Endothelial cell of umbilical vein (primary cell): ENCODE results near the gene VAMP7. TPM values are rescaled to one million over a fixed set of nuclear protein-coding genes. Genes with fewer than 3 reads are reported as not detected.

Experiments
- BruUV-seq: library from RNA; stranded (reverse); fragments of 400-500 nt; replicated peaks from 2 replicates; lab custom pipeline; 2021; lab: Mats Ljungman, UMichigan
- CTCF ChIA-PET: fragments of 300-600, 350-600 bp; sonication (Branson Sonifier 250); formaldehyde crosslinking; loops from one replicate; lab custom pipeline; 2021; ENCODE audit warnings: antibody characterized with exemption, inconsistent platforms; lab: Charles Lee
- POLR2A ChIA-PET: fragments of 300-600, 350-600 bp; sonication (Branson Sonifier 250); formaldehyde crosslinking; loops from one replicate; lab custom pipeline; 2021; ENCODE audit warnings: antibody characterized with exemption, inconsistent platforms; lab: Charles Lee
- DNase-seq: peaks from one replicate; pipeline ENCODE4 v3.0.0-alpha.2; 2011; ENCODE audit warnings: low read depth, low spot score
- FAIRE-seq: peaks from 2 replicates; lab custom pipeline; 2011; peaks lifted over from hg19 to GRCh38; lab: Jason Lieb, UNC
- H2AFZ ChIP-seq: 2 replicates; pipeline ENCODE4 v1.6.0; 2012; ENCODE audit warnings: low read depth, low read length, control low read depth, inconsistent platforms
- H3K27ac ChIP-seq: 2 replicates; pipeline ENCODE4 v1.5.1; 2011; ENCODE audit warnings: low read depth, mild to moderate bottlenecking, control low read depth, low read length, moderate library complexity; ENCODE audit not compliant: insufficient read depth
- H3K27me3 ChIP-seq, 2 experiments: 2 replicates each; pipeline versions ENCODE4 v1.6.0 to v1.6.1; 2011; ENCODE audit warnings: low read length in 2 of 2, mixed read lengths in 1 of 2; ENCODE audit not compliant: control insufficient read depth in 2 of 2, insufficient read depth in 2 of 2
- H3K36me3 ChIP-seq, 2 experiments: 2 replicates in 1 of 2; 3 replicates in 1 of 2; pipeline ENCODE4 v1.5.1; 2011; ENCODE audit warnings: low read length in 2 of 2, mild to moderate bottlenecking in 1 of 2, moderate library complexity in 1 of 2; ENCODE audit not compliant: control insufficient read depth in 2 of 2, insufficient read depth in 2 of 2; ENCODE audit errors: extremely low read depth in 1 of 2
- H3K4me1 ChIP-seq: 3 replicates; pipeline ENCODE4 v1.5.1; 2011; ENCODE audit warnings: mild to moderate bottlenecking, low read length; ENCODE audit not compliant: control insufficient read depth, insufficient read depth; ENCODE audit errors: extremely low read depth
- H3K4me2 ChIP-seq: 2 replicates; pipeline ENCODE4 v1.6.1; 2011; ENCODE audit warnings: low read length, control low read depth, mixed read lengths; ENCODE audit not compliant: insufficient read depth
- H3K4me3 ChIP-seq, 3 experiments: fragments of 200-600 bp in 1 of 3; sonication (generic), shearing (Covaris generic) in 1 of 3; replicated peaks in 1 of 3; 2 replicates each; pipeline ENCODE4 v1.5.1; 2011 to 2016; ENCODE audit warnings: control low read depth in 3 of 3, low read length in 3 of 3, mild to moderate bottlenecking in 2 of 3, inconsistent platforms in 1 of 3, low read depth in 1 of 3, moderate library complexity in 1 of 3; ENCODE audit not compliant: insufficient read depth in 1 of 3
- H3K79me2 ChIP-seq: 2 replicates; pipeline ENCODE4 v1.6.0; 2012; ENCODE audit warnings: low read length, inconsistent platforms; ENCODE audit not compliant: control insufficient read depth, insufficient read depth
- H3K9ac ChIP-seq: replicated peaks from 2 replicates; pipeline ENCODE3; 2011; ENCODE audit warnings: low read length, control low read depth; ENCODE audit not compliant: insufficient read depth; ENCODE audit errors: extremely low read depth
- H3K9me1 ChIP-seq: replicated peaks from 3 replicates; pipeline ENCODE4 v1.6.0; 2011; ENCODE audit warnings: mild to moderate bottlenecking, low read length; ENCODE audit not compliant: control insufficient read depth, insufficient read depth; ENCODE audit errors: extremely low read depth
- H3K9me3 ChIP-seq: replicated peaks from 2 replicates; pipeline ENCODE4 v1.5.1; 2012; ENCODE audit warnings: low read length, inconsistent platforms; ENCODE audit not compliant: control insufficient read depth, insufficient read depth
- H4K20me1 ChIP-seq: replicated peaks from 2 replicates; pipeline ENCODE3; 2011; ENCODE audit warnings: mild to moderate bottlenecking, low read length; ENCODE audit not compliant: control insufficient read depth, insufficient read depth; ENCODE audit errors: extremely low read depth
- EZH2 ChIP-seq: IDR thresholded peaks from 2 replicates; pipeline ENCODE4 v1.6.1; 2012; ENCODE audit warnings: borderline replicate concordance, low read depth, mild to moderate bottlenecking, moderate library complexity, low read length, inconsistent platforms; ENCODE audit not compliant: severe bottlenecking
- FOS ChIP-seq: IDR thresholded peaks from 2 replicates; pipeline ENCODE4 v1.6.1; 2011; ENCODE audit warnings: mild to moderate bottlenecking, low read length, moderate library complexity, borderline replicate concordance; ENCODE audit not compliant: insufficient read depth
- GATA2 ChIP-seq: IDR thresholded peaks from 2 replicates; pipeline ENCODE4 v1.7.0; 2011; ENCODE audit warnings: low read depth, mild to moderate bottlenecking, moderate library complexity, mixed read lengths, low read length; ENCODE audit not compliant: insufficient read length, insufficient read depth
- JUN ChIP-seq: IDR thresholded peaks from 2 replicates; pipeline ENCODE4 v1.6.1; 2011; ENCODE audit warnings: borderline replicate concordance, low read depth; ENCODE audit not compliant: insufficient read length, insufficient read depth
- MYC ChIP-seq: IDR thresholded peaks from one replicate; pipeline ENCODE4 v1.6.1; 2011; ENCODE audit warnings: mild to moderate bottlenecking, low read depth, low read length
- POLR2A ChIP-seq: IDR thresholded peaks from 2 replicates; pipeline ENCODE4 v1.6.1; 2012; ENCODE audit warnings: low read depth, mild to moderate bottlenecking, control low read depth, low read length
- POLR2AphosphoS5 ChIP-seq: IDR thresholded peaks from 2 replicates; pipeline ENCODE4 v1.6.1; 2012; ENCODE audit warnings: low read depth, mild to moderate bottlenecking, control low read depth, low read length, moderate library complexity; ENCODE audit not compliant: insufficient read depth
- dilution Hi-C: fragments of 300-500 bp; cut with MboI; formaldehyde crosslinking; loops from one replicate; pipeline ENCODE4 v1.15.0; 2019; ENCODE audit warnings: low sequenced_read_pairs; ENCODE audit not compliant: extremely low pct_ligation_motif_present
- intact Hi-C: fragments of 100-400 bp; cut with micrococcal nuclease; formaldehyde crosslinking; loops from one replicate; pipeline ENCODE4 v1.10.0; 2022
- polyA plus RNA-seq, 4 experiments: library from polyadenylated mRNA; depleted of rRNA in 3 of 4; stranded (reverse) in 3 of 4; unstranded in 1 of 4; fragments of >200 nt; gene quantifications; 2 replicates each; pipeline versions ENCODE4 v1.2.1 to v1.2.3, GENCODE V29; 2011 to 2012; ENCODE audit warnings: missing spikeins in 1 of 4
- total RNA-seq: library from RNA; stranded (reverse); gene quantifications from 2 replicates; pipeline ENCODE4 v1.2.3, GENCODE V29; 2021
- TF ChIP-seq, protein P1 (sequence below), 2 donors: IDR thresholded peaks; 1 replicate in 1 of 2; 2 replicates in 1 of 2; pipeline ENCODE4 v1.5.1; 2011; ENCODE audit warnings: low read length in 2 of 2, mild to moderate bottlenecking in 2 of 2, moderate library complexity in 2 of 2, control low read depth in 1 of 2, inconsistent platforms in 1 of 2, low read depth in 1 of 2; ENCODE audit not compliant: insufficient read depth in 1 of 2; ENCODE audit errors: extremely low read depth in 1 of 2
- TF ChIP-seq, protein P2 (sequence below): IDR thresholded peaks from 2 replicates; pipeline ENCODE4 v1.6.1; 2011; ENCODE audit not compliant: insufficient read depth, insufficient read length

The VAMP7 gene
- total and polyA plus RNA-seq, 2 donors (not counting 3 experiments of a cell fraction or from before 2014, with no cell fraction given), result 20.1 to 36.8 TPM

DNA sequence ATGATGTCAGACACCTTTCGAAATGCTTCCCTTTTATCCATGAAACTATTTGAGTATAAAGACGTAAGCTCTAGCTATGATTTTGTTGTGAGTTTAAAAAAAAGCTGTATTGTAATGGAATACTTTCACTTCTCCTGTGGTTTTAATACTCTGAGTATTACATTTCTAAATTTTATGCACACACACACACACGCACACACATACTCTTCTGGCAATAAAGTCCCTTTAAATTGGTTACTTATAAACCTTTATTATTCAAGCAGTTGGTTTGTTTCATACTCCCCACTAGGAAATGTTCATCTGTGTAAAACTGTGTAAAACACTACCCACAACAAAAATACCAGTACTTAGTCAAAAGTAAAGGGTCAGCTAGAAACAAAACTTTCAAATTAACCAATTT is 18.2 kb downstream of the VAMP7 start:
- Histone ChIP-seq H3K9ac (no peak overlapping the region), H3K4me1 (no peaks in the 10 kb centered on the region), H3K9me3 (no peaks in the 10 kb centered on the region), H3K4me3 (no peak overlapping the region), H3K9me1 (no peaks in the 10 kb centered on the region), H4K20me1 (no peaks in the 10 kb centered on the region), H3K79me2 (no peaks in the 10 kb centered on the region), H2AFZ (no peak overlapping the region), H3K4me2 (no peak overlapping the region), H3K27me3 (no peaks in the 10 kb centered on the region), H3K27ac (no peak overlapping the region), H3K36me3 (peaks cover 0 to 2% of the 10 kb centered on the region in 2 experiments)
- FAIRE-seq (no peak), DNase-seq (no peak)
- POLR2A ChIA-PET, result no interaction called here
- no TSS peak for BruUV-seq
- CTCF ChIA-PET, result no interaction called here
- TF ChIP-seq POLR2A (no peak), GATA2 (no peak), MYC (no peak), JUN (no peak), EZH2 (no peak), FOS (no peak), POLR2AphosphoS5 (no peak)
- TF ChIP-seq, protein P1, sequence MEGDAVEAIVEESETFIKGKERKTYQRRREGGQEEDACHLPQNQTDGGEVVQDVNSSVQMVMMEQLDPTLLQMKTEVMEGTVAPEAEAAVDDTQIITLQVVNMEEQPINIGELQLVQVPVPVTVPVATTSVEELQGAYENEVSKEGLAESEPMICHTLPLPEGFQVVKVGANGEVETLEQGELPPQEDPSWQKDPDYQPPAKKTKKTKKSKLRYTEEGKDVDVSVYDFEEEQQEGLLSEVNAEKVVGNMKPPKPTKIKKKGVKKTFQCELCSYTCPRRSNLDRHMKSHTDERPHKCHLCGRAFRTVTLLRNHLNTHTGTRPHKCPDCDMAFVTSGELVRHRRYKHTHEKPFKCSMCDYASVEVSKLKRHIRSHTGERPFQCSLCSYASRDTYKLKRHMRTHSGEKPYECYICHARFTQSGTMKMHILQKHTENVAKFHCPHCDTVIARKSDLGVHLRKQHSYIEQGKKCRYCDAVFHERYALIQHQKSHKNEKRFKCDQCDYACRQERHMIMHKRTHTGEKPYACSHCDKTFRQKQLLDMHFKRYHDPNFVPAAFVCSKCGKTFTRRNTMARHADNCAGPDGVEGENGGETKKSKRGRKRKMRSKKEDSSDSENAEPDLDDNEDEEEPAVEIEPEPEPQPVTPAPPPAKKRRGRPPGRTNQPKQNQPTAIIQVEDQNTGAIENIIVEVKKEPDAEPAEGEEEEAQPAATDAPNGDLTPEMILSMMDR (IDR thresholded peaks at IDR 0.05; ENCODE audit: extremely low read depth in 1 of 2, insufficient read depth in 1 of 2, low read depth in 1 of 2, low read length in 2 of 2), result no peak
- TF ChIP-seq, protein P2, sequence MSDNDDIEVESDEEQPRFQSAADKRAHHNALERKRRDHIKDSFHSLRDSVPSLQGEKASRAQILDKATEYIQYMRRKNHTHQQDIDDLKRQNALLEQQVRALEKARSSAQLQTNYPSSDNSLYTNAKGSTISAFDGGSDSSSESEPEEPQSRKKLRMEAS, result no peak
- dilution Hi-C loops, result no loop called here
- intact Hi-C loops, result no loop called here
